HL-60 (cell line): ENCODE measurements around the gene KIAA0040.

Experiments used
- DNase-seq, 2 experiments: peaks; one replicate each; pipeline ENCODE4 v3.0.0-alpha.2; 2010 to 2020; ENCODE audit warnings: low read depth in 1 of 2, low spot score in 1 of 2
- H3K27ac ChIP-seq: fragments of 250-450 bp; sonication (Bioruptor Pico); replicated peaks from 2 replicates; pipeline ENCODE4 v1.5.1; 2020; ENCODE audit warnings: mild to moderate bottlenecking, moderate library complexity
- H3K27me3 ChIP-seq: fragments of 250-450 bp; sonication (Bioruptor Pico); 2 replicates; pipeline ENCODE4 v1.5.1; 2021; ENCODE audit warnings: mild to moderate bottlenecking, moderate library complexity; ENCODE audit not compliant: insufficient read depth, poor library complexity, severe bottlenecking
- H3K4me3 ChIP-seq: replicated peaks from 2 replicates; pipeline ENCODE4 v1.5.1; 2011; ENCODE audit warnings: mild to moderate bottlenecking, control low read depth, low read length; ENCODE audit not compliant: insufficient read depth
- CTCF ChIP-seq: IDR thresholded peaks from one replicate; pipeline ENCODE4 v1.5.1; 2011; ENCODE audit warnings: low read length, control low read depth, inconsistent platforms; ENCODE audit not compliant: insufficient read depth
- GABPA ChIP-seq: IDR thresholded peaks from 2 replicates; pipeline ENCODE4 v1.6.1; 2012; ENCODE audit warnings: low read depth
- POLR2AphosphoS5 ChIP-seq: IDR thresholded peaks from 2 replicates; pipeline ENCODE4 v1.6.1; 2012; ENCODE audit warnings: low read depth
- REST ChIP-seq: IDR thresholded peaks from 2 replicates; pipeline ENCODE4 v1.6.1; 2012; ENCODE audit warnings: low read depth; ENCODE audit not compliant: insufficient replicate concordance
- SPI1 ChIP-seq: IDR thresholded peaks from 2 replicates; pipeline ENCODE4 v1.6.1; 2012; ENCODE audit warnings: low read depth, mild to moderate bottlenecking, borderline replicate concordance

Gene KIAA0040

GRCh38 chr1:175146529-175147213 is 45.9 kb downstream of the KIAA0040 start:
- Histone ChIP-seq H3K27me3 (no peaks in the 10 kb centered on the region), H3K27ac (no peak overlapping the region), H3K4me3 (no peak overlapping the region)
- peak in 1 of 2 experiments; percentile 57 for DNase-seq
- TF ChIP-seq CTCF (peak; percentile 86), SPI1 (no peak), POLR2AphosphoS5 (no peak)

GRCh38 chr1:175145899-175146528 is 46.6 kb downstream of the KIAA0040 start:
- H3K27ac ChIP-seq = no peak overlapping the region
- DNase-seq = no peak
- H3K27me3 ChIP-seq = no peaks in the 10 kb centered on the region
- H3K4me3 ChIP-seq = no peak overlapping the region
- TF ChIP-seq POLR2AphosphoS5 = no peak
- no peak for TF ChIP-seq SPI1
- no peak for TF ChIP-seq REST
- no peak for TF ChIP-seq CTCF
- TF ChIP-seq GABPA = no peak

GRCh38 chr1:175138579-175138978 is 54.0 kb downstream of the KIAA0040 start:
- H3K27ac ChIP-seq = no peak overlapping the region
- DNase-seq = no peak
- TF ChIP-seq REST (no peak), SPI1 (no peak), GABPA (no peak), CTCF (no peak), POLR2AphosphoS5 (no peak)
- no peaks in the 10 kb centered on the region for H3K27me3 ChIP-seq
- H3K4me3 ChIP-seq = no peak overlapping the region

- DNase-seq = no peak
- H3K4me3 ChIP-seq = no peak overlapping the region
- TF ChIP-seq CTCF (no peak), POLR2AphosphoS5 (no peak), REST (no peak), SPI1 (no peak), GABPA (no peak)
- H3K27ac ChIP-seq = no peak overlapping the region
- H3K27me3 ChIP-seq = no peaks in the 10 kb centered on the region
Observed at GRCh38 chr1:175137369-175137768, 55.2 kb downstream of the KIAA0040 start.
